GM12878 (cell line): Measurements from ENCODE around the gene GCSAM. TPM values are rescaled to one million over a fixed set of nuclear protein-coding genes. Genes with fewer than 3 reads are reported as not detected.
A peak's percentile ranks its signal among the peaks of the same experiment; 100 is the strongest.

Experiments
- CREM ChIP-seq: IDR thresholded peaks from 2 replicates; pipeline ENCODE4 v1.6.1; 2014; ENCODE audit warnings: antibody characterized with exemption, low read depth
- ESRRA ChIP-seq: IDR thresholded peaks from 2 replicates; pipeline ENCODE4 v1.6.1; 2012; ENCODE audit warnings: mild to moderate bottlenecking, low read length, improper control_type of control experiment
- HDGF ChIP-seq: fragments of 450-650 bp; IDR thresholded peaks from 2 replicates; pipeline ENCODE4 v1.6.1; 2016; ENCODE audit warnings: antibody characterized with exemption
- KDM1A ChIP-seq: fragments of 200-600 bp; sonication (generic); IDR thresholded peaks from 2 replicates; pipeline ENCODE4 v1.6.1; 2016; ENCODE audit warnings: borderline replicate concordance
- TARDBP ChIP-seq: IDR thresholded peaks from 2 replicates; pipeline ENCODE4 v1.6.1; 2016; ENCODE audit warnings: borderline replicate concordance
- TCF3 ChIP-seq: IDR thresholded peaks from 2 replicates; pipeline ENCODE4 v1.6.1; 2012; ENCODE audit warnings: low read depth, mild to moderate bottlenecking, low read length, borderline replicate concordance; ENCODE audit not compliant: insufficient read depth
- ZNF24 ChIP-seq: fragments of 450-650 bp; IDR thresholded peaks from 2 replicates; pipeline ENCODE4 v1.6.1; 2017; ENCODE audit warnings: antibody characterized with exemption, mild to moderate bottlenecking
- ZNF274 ChIP-seq: IDR thresholded peaks from one replicate; pipeline ENCODE4 v1.8.0; 2011; ENCODE audit not compliant: insufficient read length, insufficient read depth
- polyA plus RNA-seq, 11 experiments: library from polyadenylated mRNA; depleted of rRNA in 4 of 11; unstranded in 6 of 11; stranded (reverse) in 5 of 11; fragments of >200 nt; fragmentation: Nextera tagmentation in 4 of 11; fragmentation: Illumina TruSeq in 1 of 11; extraction: Ambion mirVana in 4 of 11; extraction: Trizol in 1 of 11; gene quantifications; 1 replicate in 1 of 11; 2 replicates in 10 of 11; pipeline versions ENCODE4 v1.2.1 to v1.2.3, GENCODE V29; 2011 to 2016; ENCODE audit warnings: inconsistent platforms in 2 of 11, missing spikeins in 2 of 11, low read depth in 1 of 11
- total RNA-seq, 4 experiments: library from RNA; depleted of rRNA in 3 of 4; stranded (reverse); fragments of >200 nt in 3 of 4; fragmentation: Illumina TruSeq in 1 of 4; extraction: Trizol in 1 of 4; gene quantifications; 2 replicates each; pipeline versions ENCODE4 v1.2.1 to v1.2.3, GENCODE V29; 2013 to 2021
- TF ChIP-seq, protein P1 (sequence below): fragments of 450-650 bp; IDR thresholded peaks from 2 replicates; pipeline ENCODE4 v1.6.1; 2017; ENCODE audit warnings: mild to moderate bottlenecking, moderate library complexity

Gene GCSAM
- total and polyA plus RNA-seq, 10 of the 15 experiments (the other 5 are each of a cell fraction or from before 2014, with no cell fraction given), result 81.5 to 407 (median 107) TPM

DNA sequence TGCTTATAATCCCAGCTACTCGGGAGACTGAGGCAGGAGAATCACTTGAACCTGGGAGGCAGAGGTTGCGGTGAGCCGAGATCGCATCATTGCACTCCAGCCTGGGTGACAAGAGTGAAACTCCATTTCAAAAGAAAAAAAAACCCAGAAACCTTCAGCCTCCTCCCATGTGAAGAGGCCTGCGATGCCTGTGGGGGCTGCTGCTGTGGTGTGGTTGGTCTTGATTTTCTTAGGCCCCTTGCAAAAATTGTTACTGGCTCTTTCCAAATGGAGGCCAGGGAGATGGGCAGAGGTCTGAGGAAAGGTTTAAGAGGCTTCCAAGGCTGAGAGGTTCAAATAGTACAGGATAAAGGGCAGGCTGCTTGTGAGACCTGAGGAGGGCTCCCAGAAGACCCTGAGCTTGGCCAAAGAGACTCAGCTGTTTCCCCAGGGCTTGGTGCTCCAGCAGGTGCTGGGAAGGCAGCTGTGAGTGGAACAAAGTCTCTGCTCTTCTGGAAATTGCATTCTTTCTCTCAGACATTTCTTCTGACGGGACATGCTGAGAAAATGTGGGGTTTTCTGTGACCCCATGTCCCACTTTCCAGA lies 18.4 kb downstream of the GCSAM start (continued):
- no peak for TF ChIP-seq TCF3
- TF ChIP-seq ZNF274, result no peak
- peak; percentile 22; the same call in 1 of the 2 replicates for TF ChIP-seq CREM
- TF ChIP-seq ESRRA, result no peak
- no peak for TF ChIP-seq KDM1A
- peak; percentile 15; the same call in 1 of the 2 replicates for TF ChIP-seq TARDBP
- peak; percentile 14; the same call in 1 of the 2 replicates for TF ChIP-seq HDGF
- TF ChIP-seq, protein P1, sequence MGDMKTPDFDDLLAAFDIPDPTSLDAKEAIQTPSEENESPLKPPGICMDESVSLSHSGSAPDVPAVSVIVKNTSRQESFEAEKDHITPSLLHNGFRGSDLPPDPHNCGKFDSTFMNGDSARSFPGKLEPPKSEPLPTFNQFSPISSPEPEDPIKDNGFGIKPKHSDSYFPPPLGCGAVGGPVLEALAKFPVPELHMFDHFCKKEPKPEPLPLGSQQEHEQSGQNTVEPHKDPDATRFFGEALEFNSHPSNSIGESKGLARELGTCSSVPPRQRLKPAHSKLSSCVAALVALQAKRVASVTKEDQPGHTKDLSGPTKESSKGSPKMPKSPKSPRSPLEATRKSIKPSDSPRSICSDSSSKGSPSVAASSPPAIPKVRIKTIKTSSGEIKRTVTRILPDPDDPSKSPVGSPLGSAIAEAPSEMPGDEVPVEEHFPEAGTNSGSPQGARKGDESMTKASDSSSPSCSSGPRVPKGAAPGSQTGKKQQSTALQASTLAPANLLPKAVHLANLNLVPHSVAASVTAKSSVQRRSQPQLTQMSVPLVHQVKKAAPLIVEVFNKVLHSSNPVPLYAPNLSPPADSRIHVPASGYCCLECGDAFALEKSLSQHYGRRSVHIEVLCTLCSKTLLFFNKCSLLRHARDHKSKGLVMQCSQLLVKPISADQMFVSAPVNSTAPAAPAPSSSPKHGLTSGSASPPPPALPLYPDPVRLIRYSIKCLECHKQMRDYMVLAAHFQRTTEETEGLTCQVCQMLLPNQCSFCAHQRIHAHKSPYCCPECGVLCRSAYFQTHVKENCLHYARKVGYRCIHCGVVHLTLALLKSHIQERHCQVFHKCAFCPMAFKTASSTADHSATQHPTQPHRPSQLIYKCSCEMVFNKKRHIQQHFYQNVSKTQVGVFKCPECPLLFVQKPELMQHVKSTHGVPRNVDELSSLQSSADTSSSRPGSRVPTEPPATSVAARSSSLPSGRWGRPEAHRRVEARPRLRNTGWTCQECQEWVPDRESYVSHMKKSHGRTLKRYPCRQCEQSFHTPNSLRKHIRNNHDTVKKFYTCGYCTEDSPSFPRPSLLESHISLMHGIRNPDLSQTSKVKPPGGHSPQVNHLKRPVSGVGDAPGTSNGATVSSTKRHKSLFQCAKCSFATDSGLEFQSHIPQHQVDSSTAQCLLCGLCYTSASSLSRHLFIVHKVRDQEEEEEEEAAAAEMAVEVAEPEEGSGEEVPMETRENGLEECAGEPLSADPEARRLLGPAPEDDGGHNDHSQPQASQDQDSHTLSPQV, result 0 out of 2 replicates have a peak, but pooled peaks have one; percentile 30
- 0 out of 2 replicates have a peak, but pooled peaks have one; percentile 7 for TF ChIP-seq ZNF24
